ENCODE results near the gene MPND. TPM values are rescaled to one million over a fixed set of nuclear protein-coding genes. Genes with fewer than 3 reads are reported as not detected.

MPND gene
- total and polyA plus RNA-seq, 2 of the 13 experiments (the other 11 are each of a cell fraction or from before 2014, with no cell fraction given) = 10.8 to 15.8 TPM

DNA sequence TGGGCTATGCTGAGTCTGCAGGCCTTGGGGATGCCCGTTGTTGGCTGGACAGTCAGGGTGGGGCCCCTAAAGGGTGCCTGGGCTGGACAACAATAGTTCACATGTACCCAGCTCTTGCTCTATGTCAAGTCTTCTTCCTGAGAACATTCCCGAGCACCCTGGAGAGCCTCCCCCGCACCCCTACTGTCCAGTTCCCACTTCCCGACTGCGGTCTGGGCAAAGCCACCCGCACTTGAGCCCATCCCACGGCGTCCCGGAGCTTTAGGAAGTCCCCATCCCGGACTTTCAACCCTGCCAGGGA lies 1.1 kb upstream of the MPND start (continued):
- 0 out of 2 replicates have a peak, but pooled peaks have one; percentile 71 for TF ChIP-seq ZMYM2 (CRISPR knock-in tag; IDR thresholded peaks at IDR 0.05)
- TF ChIP-seq, protein P1, sequence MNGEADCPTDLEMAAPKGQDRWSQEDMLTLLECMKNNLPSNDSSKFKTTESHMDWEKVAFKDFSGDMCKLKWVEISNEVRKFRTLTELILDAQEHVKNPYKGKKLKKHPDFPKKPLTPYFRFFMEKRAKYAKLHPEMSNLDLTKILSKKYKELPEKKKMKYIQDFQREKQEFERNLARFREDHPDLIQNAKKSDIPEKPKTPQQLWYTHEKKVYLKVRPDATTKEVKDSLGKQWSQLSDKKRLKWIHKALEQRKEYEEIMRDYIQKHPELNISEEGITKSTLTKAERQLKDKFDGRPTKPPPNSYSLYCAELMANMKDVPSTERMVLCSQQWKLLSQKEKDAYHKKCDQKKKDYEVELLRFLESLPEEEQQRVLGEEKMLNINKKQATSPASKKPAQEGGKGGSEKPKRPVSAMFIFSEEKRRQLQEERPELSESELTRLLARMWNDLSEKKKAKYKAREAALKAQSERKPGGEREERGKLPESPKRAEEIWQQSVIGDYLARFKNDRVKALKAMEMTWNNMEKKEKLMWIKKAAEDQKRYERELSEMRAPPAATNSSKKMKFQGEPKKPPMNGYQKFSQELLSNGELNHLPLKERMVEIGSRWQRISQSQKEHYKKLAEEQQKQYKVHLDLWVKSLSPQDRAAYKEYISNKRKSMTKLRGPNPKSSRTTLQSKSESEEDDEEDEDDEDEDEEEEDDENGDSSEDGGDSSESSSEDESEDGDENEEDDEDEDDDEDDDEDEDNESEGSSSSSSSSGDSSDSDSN (CRISPR knock-in tag; IDR thresholded peaks at IDR 0.05) = peak; percentile 92; the same call in 1 of the 2 replicates
- TF ChIP-seq, protein P2, sequence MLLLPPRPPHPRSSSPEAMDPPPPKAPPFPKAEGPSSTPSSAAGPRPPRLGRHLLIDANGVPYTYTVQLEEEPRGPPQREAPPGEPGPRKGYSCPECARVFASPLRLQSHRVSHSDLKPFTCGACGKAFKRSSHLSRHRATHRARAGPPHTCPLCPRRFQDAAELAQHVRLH (CRISPR knock-in tag; IDR thresholded peaks at IDR 0.05; ENCODE audit: borderline replicate concordance, low read depth) = peak; percentile 88; the same call in 1 of the 2 replicates
- TF ChIP-seq HNRNPL (IDR thresholded peaks at IDR 0.05; ENCODE audit: low read depth, low read length) = 0 out of 2 replicates have a peak, but pooled peaks have one; percentile 76
- peak; percentile 34; the same call in 1 of the 2 replicates for TF ChIP-seq ZNF768 (CRISPR knock-in tag; IDR thresholded peaks at IDR 0.05)
- TF ChIP-seq ZNF460 (CRISPR knock-in tag; IDR thresholded peaks at IDR 0.05; ENCODE audit: borderline replicate concordance) = peak; percentile 14; the same call in 1 of the 2 replicates
- 0 out of 2 replicates have a peak, but pooled peaks have one; percentile 36 for TF ChIP-seq ZNF772 (CRISPR knock-in tag; IDR thresholded peaks at IDR 0.05)
- TF ChIP-seq ZNF781 (CRISPR knock-in tag; IDR thresholded peaks at IDR 0.05; ENCODE audit: borderline replicate concordance, not compliant biosample characterization) = peak; percentile 22
- TF ChIP-seq, protein P3, sequence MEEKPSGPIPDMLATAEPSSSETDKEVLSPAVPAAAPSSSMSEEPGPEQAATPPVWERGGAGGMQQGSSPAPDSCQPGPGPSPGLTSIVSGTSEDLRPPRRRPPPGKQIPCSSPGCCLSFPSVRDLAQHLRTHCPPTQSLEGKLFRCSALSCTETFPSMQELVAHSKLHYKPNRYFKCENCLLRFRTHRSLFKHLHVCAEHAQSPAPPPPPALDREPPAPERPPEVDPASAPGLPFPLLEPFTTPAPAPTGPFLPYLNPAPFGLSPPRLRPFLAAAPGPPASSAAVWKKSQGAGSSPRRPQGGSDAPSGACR (CRISPR knock-in tag; IDR thresholded peaks at IDR 0.05) = 0 out of 2 replicates have a peak, but pooled peaks have one; percentile 20
- TF ChIP-seq ZNF337 (CRISPR knock-in tag; IDR thresholded peaks at IDR 0.05; ENCODE audit: borderline replicate concordance, low read depth) = no peak
- TF ChIP-seq ZNF891 (CRISPR knock-in tag; IDR thresholded peaks at IDR 0.05) = 0 out of 2 replicates have a peak, but pooled peaks have one; percentile 59
- 0 out of 2 replicates have a peak, but pooled peaks have one; percentile 37 for TF ChIP-seq ZNF256 (CRISPR knock-in tag; conservative IDR thresholded peaks at IDR 0.05)
- no peak for TF ChIP-seq GFI1 (CRISPR knock-in tag; IDR thresholded peaks at IDR 0.05; ENCODE audit: borderline replicate concordance)
- TF ChIP-seq ZNF496 (CRISPR knock-in tag; IDR thresholded peaks at IDR 0.05; ENCODE audit: insufficient replicate concordance) = no peak
- TF ChIP-seq IKZF1 (IDR thresholded peaks at IDR 0.05) = no peak
- TF ChIP-seq, protein P4, sequence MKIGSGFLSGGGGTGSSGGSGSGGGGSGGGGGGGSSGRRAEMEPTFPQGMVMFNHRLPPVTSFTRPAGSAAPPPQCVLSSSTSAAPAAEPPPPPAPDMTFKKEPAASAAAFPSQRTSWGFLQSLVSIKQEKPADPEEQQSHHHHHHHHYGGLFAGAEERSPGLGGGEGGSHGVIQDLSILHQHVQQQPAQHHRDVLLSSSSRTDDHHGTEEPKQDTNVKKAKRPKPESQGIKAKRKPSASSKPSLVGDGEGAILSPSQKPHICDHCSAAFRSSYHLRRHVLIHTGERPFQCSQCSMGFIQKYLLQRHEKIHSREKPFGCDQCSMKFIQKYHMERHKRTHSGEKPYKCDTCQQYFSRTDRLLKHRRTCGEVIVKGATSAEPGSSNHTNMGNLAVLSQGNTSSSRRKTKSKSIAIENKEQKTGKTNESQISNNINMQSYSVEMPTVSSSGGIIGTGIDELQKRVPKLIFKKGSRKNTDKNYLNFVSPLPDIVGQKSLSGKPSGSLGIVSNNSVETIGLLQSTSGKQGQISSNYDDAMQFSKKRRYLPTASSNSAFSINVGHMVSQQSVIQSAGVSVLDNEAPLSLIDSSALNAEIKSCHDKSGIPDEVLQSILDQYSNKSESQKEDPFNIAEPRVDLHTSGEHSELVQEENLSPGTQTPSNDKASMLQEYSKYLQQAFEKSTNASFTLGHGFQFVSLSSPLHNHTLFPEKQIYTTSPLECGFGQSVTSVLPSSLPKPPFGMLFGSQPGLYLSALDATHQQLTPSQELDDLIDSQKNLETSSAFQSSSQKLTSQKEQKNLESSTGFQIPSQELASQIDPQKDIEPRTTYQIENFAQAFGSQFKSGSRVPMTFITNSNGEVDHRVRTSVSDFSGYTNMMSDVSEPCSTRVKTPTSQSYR (CRISPR knock-in tag; IDR thresholded peaks at IDR 0.05; ENCODE audit: borderline replicate concordance) = no peak
- 0 out of 2 replicates have a peak, but pooled peaks have one; percentile 1 for TF ChIP-seq GLI4 (CRISPR knock-in tag; IDR thresholded peaks at IDR 0.05; ENCODE audit: borderline replicate concordance)
- no peak; the same call in 1 of the 2 replicates for TF ChIP-seq ZNF274 (CRISPR knock-in tag; IDR thresholded peaks at IDR 0.05)
- TF ChIP-seq ZFAT (CRISPR knock-in tag; conservative IDR thresholded peaks at IDR 0.05) = no peak
- TF ChIP-seq, protein P5, sequence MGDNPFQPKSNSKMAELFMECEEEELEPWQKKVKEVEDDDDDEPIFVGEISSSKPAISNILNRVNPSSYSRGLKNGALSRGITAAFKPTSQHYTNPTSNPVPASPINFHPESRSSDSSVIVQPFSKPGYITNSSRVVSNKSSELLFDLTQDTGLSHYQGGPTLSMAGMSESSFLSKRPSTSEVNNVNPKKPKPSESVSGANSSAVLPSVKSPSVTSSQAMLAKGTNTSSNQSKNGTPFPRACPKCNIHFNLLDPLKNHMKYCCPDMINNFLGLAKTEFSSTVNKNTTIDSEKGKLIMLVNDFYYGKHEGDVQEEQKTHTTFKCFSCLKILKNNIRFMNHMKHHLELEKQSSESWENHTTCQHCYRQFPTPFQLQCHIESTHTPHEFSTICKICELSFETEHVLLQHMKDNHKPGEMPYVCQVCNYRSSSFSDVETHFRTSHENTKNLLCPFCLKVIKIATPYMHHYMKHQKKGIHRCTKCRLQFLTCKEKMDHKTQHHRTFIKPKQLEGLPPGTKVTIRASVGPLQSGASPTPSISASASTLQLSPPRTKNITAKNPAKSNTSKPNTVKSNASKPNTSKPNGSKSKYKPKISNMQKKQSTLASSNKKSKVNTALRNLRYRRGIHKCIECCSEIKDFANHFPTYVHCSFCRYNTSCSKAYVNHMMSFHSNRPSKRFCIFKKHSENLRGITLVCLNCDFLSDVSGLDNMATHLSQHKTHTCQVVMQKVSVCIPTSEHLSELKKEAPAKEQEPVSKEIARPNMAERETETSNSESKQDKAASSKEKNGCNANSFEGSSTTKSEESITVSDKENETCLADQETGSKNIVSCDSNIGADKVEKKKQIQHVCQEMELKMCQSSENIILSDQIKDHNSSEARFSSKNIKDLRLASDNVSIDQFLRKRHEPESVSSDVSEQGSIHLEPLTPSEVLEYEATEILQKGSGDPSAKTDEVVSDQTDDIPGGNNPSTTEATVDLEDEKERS (CRISPR knock-in tag; IDR thresholded peaks at IDR 0.05) = 0 out of 2 replicates have a peak, but pooled peaks have one; percentile 10

Data from HepG2 (cell line).